GM12878 (cell line): ENCODE results near the gene MAPK13. TPM values are rescaled to one million over a fixed set of nuclear protein-coding genes. Genes with fewer than 3 reads are reported as not detected.

Experiments
- ATAC-seq: fragments of 200-7000 bp; cut with Tn5 transposase; 3 replicates; pipeline ENCODE4 v1.9.1; 2020; ENCODE audit warnings: mild to moderate bottlenecking, moderate library complexity
- BruUV-seq: library from RNA; stranded (reverse); fragments of 400-500 nt; replicated peaks from 2 replicates; lab custom pipeline; 2021; lab: Mats Ljungman, UMichigan
- CTCF ChIA-PET: fragments of 300-600 bp; sonication (Branson Sonifier 250); formaldehyde crosslinking; extraction: SDS; loops from one replicate; lab custom pipeline; 2021; ENCODE audit warnings: inconsistent platforms; lab: Yijun Ruan, JAX
- POLR2A ChIA-PET: fragments of 350-600 bp; formaldehyde crosslinking; extraction: SDS; loops from one replicate; lab custom pipeline; 2021; ENCODE audit warnings: inconsistent platforms; lab: Charles Lee
- RAD21 ChIA-PET: fragments of 300-600 bp; sonication (Branson Sonifier 250); formaldehyde crosslinking; loops from one replicate; lab custom pipeline; 2023; ENCODE audit warnings: antibody characterized with exemption; ENCODE audit not compliant: unreplicated experiment; lab: Charles Lee
- SMC1A ChIA-PET: fragments of 300-600 bp; sonication (Branson Sonifier 250); formaldehyde crosslinking; loops from one replicate; lab custom pipeline; 2023; ENCODE audit not compliant: unreplicated experiment, uncharacterized antibody; lab: Charles Lee
- DNase-seq: peaks from one replicate; pipeline ENCODE4 v3.0.0-alpha.2; 2011; ENCODE audit warnings: low read depth, low spot score
- FAIRE-seq: peaks from 3 replicates; lab custom pipeline; 2011; peaks lifted over from hg19 to GRCh38; lab: Jason Lieb, UNC
- H2AFZ ChIP-seq: 2 replicates; pipeline ENCODE4 v1.6.0; 2011; ENCODE audit warnings: low read depth, low read length, control low read depth; ENCODE audit not compliant: control insufficient read depth
- H3K27ac ChIP-seq: 2 replicates; pipeline ENCODE4 v1.5.1; 2011; ENCODE audit warnings: control low read depth; ENCODE audit not compliant: control insufficient read depth, insufficient read depth
- H3K27me3 ChIP-seq, 2 experiments: replicated peaks in 1 of 2; 2 replicates each; pipeline versions ENCODE4 v1.6.0 to v1.6.1; 2011; ENCODE audit warnings: low read length in 1 of 2; ENCODE audit not compliant: control insufficient read depth in 2 of 2, insufficient read depth in 2 of 2
- H3K36me3 ChIP-seq, 2 experiments: 2 replicates each; pipeline ENCODE4 v1.5.1; 2011; ENCODE audit warnings: low read length in 1 of 2; ENCODE audit not compliant: control insufficient read depth in 2 of 2, insufficient read depth in 2 of 2
- H3K4me1 ChIP-seq: 2 replicates; pipeline ENCODE4 v1.6.1; 2011; ENCODE audit warnings: mild to moderate bottlenecking, low read length, moderate library complexity, mixed read lengths; ENCODE audit not compliant: control insufficient read depth, insufficient read depth
- H3K4me2 ChIP-seq: 2 replicates; pipeline ENCODE4 v1.6.0; 2011; ENCODE audit warnings: control low read depth; ENCODE audit not compliant: control insufficient read depth, insufficient read depth
- H3K4me3 ChIP-seq: fragments of 200-600 bp; sonication (generic); 2 replicates; pipeline ENCODE4 v1.5.1; 2016
- H3K79me2 ChIP-seq: 2 replicates; pipeline ENCODE4 v1.6.0; 2011; ENCODE audit warnings: low read length; ENCODE audit not compliant: control insufficient read depth, insufficient read depth
- H3K9ac ChIP-seq: 2 replicates; pipeline ENCODE4 v1.8.0; 2011; ENCODE audit warnings: low read length, control low read depth, mixed read lengths; ENCODE audit not compliant: control insufficient read depth, insufficient read depth
- H3K9me3 ChIP-seq: replicated peaks from 3 replicates; pipeline ENCODE4 v1.5.1; 2011; ENCODE audit warnings: mild to moderate bottlenecking, low read length; ENCODE audit not compliant: control insufficient read depth, insufficient read depth
- H4K20me1 ChIP-seq: 2 replicates; pipeline ENCODE4 v1.6.0; 2011; ENCODE audit not compliant: control insufficient read depth, insufficient read depth
- BRCA1 ChIP-seq: IDR thresholded peaks from 2 replicates; pipeline ENCODE4 v1.6.1; 2011; ENCODE audit warnings: low read depth, low read length, improper control_type of control experiment
- CEBPB ChIP-seq, 2 experiments: fragments of 150-350 bp in 1 of 2; IDR thresholded peaks; 2 replicates each; pipeline ENCODE4 v1.6.1; 2012 to 2014; ENCODE audit warnings: low read depth in 2 of 2, low read length in 2 of 2, borderline replicate concordance in 1 of 2, inconsistent platforms in 1 of 2
- PML ChIP-seq: IDR thresholded peaks from 2 replicates; pipeline ENCODE4 v1.6.1; 2012; ENCODE audit warnings: low read length, inconsistent platforms
- SMC3 ChIP-seq: IDR thresholded peaks from 2 replicates; pipeline ENCODE4 v1.6.1; 2011; ENCODE audit warnings: low read length, improper control_type of control experiment, borderline replicate concordance
- WRNIP1 ChIP-seq: IDR thresholded peaks from 2 replicates; pipeline ENCODE4 v1.6.1; 2011; ENCODE audit warnings: low read depth, low read length, improper control_type of control experiment, borderline replicate concordance
- ZNF207 ChIP-seq: fragments of 450-650 bp; IDR thresholded peaks from 2 replicates; pipeline ENCODE4 v1.6.1; 2014; ENCODE audit warnings: antibody characterized with exemption, mild to moderate bottlenecking, borderline replicate concordance
- ZNF24 ChIP-seq: fragments of 450-650 bp; IDR thresholded peaks from 2 replicates; pipeline ENCODE4 v1.6.1; 2017; ENCODE audit warnings: antibody characterized with exemption, mild to moderate bottlenecking
- WGBS: methylation state at CpG from one replicate; pipeline ENCODE4 v1.1.6; 2016; ENCODE audit warnings: low lambda C conversion rate; ENCODE audit not compliant: insufficient replicate concordance, insufficient coverage; ENCODE audit errors: missing lambda C conversion rate; 5-methylcytosine and 5-hydroxymethylcytosine counted together
- in situ Hi-C: fragments of 300-500 bp; cut with MboI; formaldehyde crosslinking; loops from 9 replicates; pipeline ENCODE4 v1.14.3; 2018; ENCODE audit warnings: mixed read lengths
- intact Hi-C: fragments of 100-400 bp; cut with micrococcal nuclease; formaldehyde crosslinking; loops from one replicate; pipeline ENCODE4 v1.14.2; 2022; ENCODE audit not compliant: unreplicated experiment
- polyA plus RNA-seq, 11 experiments: library from polyadenylated mRNA; depleted of rRNA in 4 of 11; unstranded in 6 of 11; stranded (reverse) in 5 of 11; fragments of >200 nt; fragmentation: Nextera tagmentation in 4 of 11; fragmentation: Illumina TruSeq in 1 of 11; extraction: Ambion mirVana in 4 of 11; extraction: Trizol in 1 of 11; gene quantifications; 1 replicate in 1 of 11; 2 replicates in 10 of 11; pipeline versions ENCODE4 v1.2.1 to v1.2.3, GENCODE V29; 2011 to 2016; ENCODE audit warnings: inconsistent platforms in 2 of 11, missing spikeins in 2 of 11, low read depth in 1 of 11
- total RNA-seq, 4 experiments: library from RNA; depleted of rRNA in 3 of 4; stranded (reverse); fragments of >200 nt in 3 of 4; fragmentation: Illumina TruSeq in 1 of 4; extraction: Trizol in 1 of 4; gene quantifications; 2 replicates each; pipeline versions ENCODE4 v1.2.1 to v1.2.3, GENCODE V29; 2013 to 2021
- TF ChIP-seq, protein P1 (sequence below): IDR thresholded peaks from 2 replicates; pipeline ENCODE4 v1.6.1; 2011; ENCODE audit warnings: borderline replicate concordance, low read depth, mild to moderate bottlenecking, moderate library complexity, low read length; ENCODE audit not compliant: insufficient read depth, poor library complexity, severe bottlenecking
- TF ChIP-seq, protein P2 (sequence below): IDR thresholded peaks from 2 replicates; pipeline ENCODE4 v1.6.1; 2011; ENCODE audit warnings: mild to moderate bottlenecking, low read depth, low read length, moderate library complexity; ENCODE audit not compliant: insufficient replicate concordance

Gene MAPK13
- total and polyA plus RNA-seq, 10 of the 15 experiments (the other 5 are each of a cell fraction or from before 2014, with no cell fraction given): 1.8 to 48.0 (median 37.5) TPM

DNA sequence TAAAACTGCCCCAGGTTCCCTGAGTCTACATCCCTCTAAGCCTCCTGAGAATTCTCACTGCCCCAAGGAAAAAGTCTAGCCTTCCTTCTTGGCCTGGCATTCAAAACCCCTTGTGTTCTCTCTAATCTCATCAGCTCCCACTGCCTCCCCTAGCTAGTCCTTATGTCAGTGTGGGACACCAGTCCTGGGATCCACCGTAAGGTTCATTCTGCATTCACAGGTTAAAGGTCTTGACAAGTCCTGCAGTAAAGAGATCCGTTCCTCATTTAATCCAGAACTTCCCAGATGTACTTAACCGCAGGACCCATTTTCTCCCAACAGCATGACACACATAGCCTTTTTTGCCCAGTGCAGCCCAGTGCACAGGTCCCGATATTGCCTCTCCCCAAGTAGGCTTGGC lies 11.6 kb downstream of the MAPK13 start:
- Histone ChIP-seq H3K27ac (no peak overlapping the region), H4K20me1 (no peaks in the 10 kb centered on the region), H3K36me3 (no peaks in the 10 kb centered on the region), H3K9me3 (no peaks in the 10 kb centered on the region), H3K9ac (no peak overlapping the region), H2AFZ (no peak overlapping the region), H3K27me3 (no peaks in the 10 kb centered on the region), H3K4me3 (no peak overlapping the region), H3K79me2 (no peaks in the 10 kb centered on the region), H3K4me1 (no peaks in the 10 kb centered on the region), H3K4me2 (no peak overlapping the region)
- 84% methylated on average over 4 of the region's 4 CpGs for WGBS
- intact Hi-C loops (no loop called here), in situ Hi-C loops (no loop called here)
- RAD21 ChIA-PET: no interaction called here
- TF ChIP-seq BRCA1 (no peak), ZNF24 (no peak), ZNF207 (no peak), CEBPB (IDR thresholded peaks at IDR 0.05; ENCODE audit: borderline replicate concordance in 1 of 2, low read depth in 2 of 2, low read length in 2 of 2) (no peak), WRNIP1 (no peak), PML (no peak), SMC3 (no peak)
- TF ChIP-seq, protein P1, sequence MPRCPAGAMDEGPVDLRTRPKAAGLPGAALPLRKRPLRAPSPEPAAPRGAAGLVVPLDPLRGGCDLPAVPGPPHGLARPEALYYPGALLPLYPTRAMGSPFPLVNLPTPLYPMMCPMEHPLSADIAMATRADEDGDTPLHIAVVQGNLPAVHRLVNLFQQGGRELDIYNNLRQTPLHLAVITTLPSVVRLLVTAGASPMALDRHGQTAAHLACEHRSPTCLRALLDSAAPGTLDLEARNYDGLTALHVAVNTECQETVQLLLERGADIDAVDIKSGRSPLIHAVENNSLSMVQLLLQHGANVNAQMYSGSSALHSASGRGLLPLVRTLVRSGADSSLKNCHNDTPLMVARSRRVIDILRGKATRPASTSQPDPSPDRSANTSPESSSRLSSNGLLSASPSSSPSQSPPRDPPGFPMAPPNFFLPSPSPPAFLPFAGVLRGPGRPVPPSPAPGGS: no peak
- TF ChIP-seq, protein P2, sequence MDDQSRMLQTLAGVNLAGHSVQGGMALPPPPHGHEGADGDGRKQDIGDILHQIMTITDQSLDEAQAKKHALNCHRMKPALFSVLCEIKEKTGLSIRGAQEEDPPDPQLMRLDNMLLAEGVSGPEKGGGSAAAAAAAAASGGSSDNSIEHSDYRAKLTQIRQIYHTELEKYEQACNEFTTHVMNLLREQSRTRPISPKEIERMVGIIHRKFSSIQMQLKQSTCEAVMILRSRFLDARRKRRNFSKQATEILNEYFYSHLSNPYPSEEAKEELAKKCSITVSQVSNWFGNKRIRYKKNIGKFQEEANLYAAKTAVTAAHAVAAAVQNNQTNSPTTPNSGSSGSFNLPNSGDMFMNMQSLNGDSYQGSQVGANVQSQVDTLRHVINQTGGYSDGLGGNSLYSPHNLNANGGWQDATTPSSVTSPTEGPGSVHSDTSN: no peak
- SMC1A ChIA-PET: interaction anchor here (0.6 to 1.1 kb wide), 2 partner anchors 29 to 47 kb away, joined by 3 to 4 read pairs; no protein-coding TSS in a partner anchor
- CTCF ChIA-PET: no interaction called here
- no peak for FAIRE-seq
- POLR2A ChIA-PET: interaction anchor here (0.6 to 1.1 kb wide), 2 partner anchors 151 to 223 kb away, joined by 3 to 9 read pairs; no protein-coding TSS in a partner anchor
- BruUV-seq: no TSS peak
- no peak for ATAC-seq
- no peak for DNase-seq
